Naive thymus-derived CD4-positive, alpha-beta T cell (primary cell): Measurements from ENCODE around the gene APOBEC3G. TPM values are rescaled to one million over a fixed set of nuclear protein-coding genes. Genes with fewer than 3 reads are reported as not detected.
"Not testable (repeated sequence)": the region's sequence is repeated elsewhere in the genome, so short reads cannot be mapped to it uniquely, and the experiment has no call there.

ENCODE experiments used
- ATAC-seq: fragments of 150-1000 bp; cut with Tn5 transposase; 2 replicates; pipeline ENCODE4 v1.10.0; 2021; ENCODE audit warnings: mild to moderate bottlenecking, moderate library complexity
- CTCF ChIA-PET: fragments of 350-600 bp; sonication (Branson Sonifier 250); formaldehyde crosslinking; loops from one replicate; lab custom pipeline; 2021; ENCODE audit warnings: antibody characterized with exemption; lab: Charles Lee
- POLR2A ChIA-PET: fragments of 350-600 bp; sonication (Branson Sonifier 250); formaldehyde crosslinking; loops from one replicate; lab custom pipeline; 2021; ENCODE audit warnings: antibody characterized with exemption, inconsistent platforms; lab: Charles Lee
- DNase-seq, 9 donors: peaks; one replicate each; pipeline versions ENCODE4 v3.0.0 to v3.0.0-alpha.2; 2020 to 2022; ENCODE audit warnings: mixed read lengths in 1 of 9
- H3K27ac ChIP-seq: one replicate; pipeline ENCODE4 v1.7.0; 2013; ENCODE audit warnings: mild to moderate bottlenecking, low read depth, low read length, moderate library complexity
- H3K27me3 ChIP-seq, 2 donors: one replicate each; pipeline ENCODE4 v1.7.0; 2013; ENCODE audit warnings: low read length in 2 of 2, mild to moderate bottlenecking in 2 of 2, moderate library complexity in 2 of 2; ENCODE audit not compliant: control insufficient read depth in 2 of 2, insufficient read depth in 2 of 2
- H3K36me3 ChIP-seq, 3 experiments: 1 replicate in 2 of 3; 2 replicates in 1 of 3; pipeline ENCODE4 v1.7.0; 2013; ENCODE audit warnings: low read length in 3 of 3, mild to moderate bottlenecking in 3 of 3, moderate library complexity in 1 of 3; ENCODE audit not compliant: insufficient read depth in 3 of 3, control insufficient read depth in 2 of 3
- H3K4me1 ChIP-seq, 2 donors: one replicate each; pipeline ENCODE4 v1.7.0; 2013; ENCODE audit warnings: low read length in 2 of 2, mild to moderate bottlenecking in 2 of 2, moderate library complexity in 1 of 2; ENCODE audit not compliant: control insufficient read depth in 2 of 2, insufficient read depth in 2 of 2
- H3K4me3 ChIP-seq: 2 replicates; pipeline ENCODE4 v1.7.0; 2013; ENCODE audit warnings: mild to moderate bottlenecking, low read length
- H3K9me3 ChIP-seq, 3 experiments: 1 replicate in 2 of 3; 2 replicates in 1 of 3; pipeline ENCODE4 v1.7.0; 2013; ENCODE audit warnings: low read length in 3 of 3; ENCODE audit not compliant: control insufficient read depth in 2 of 3
- H3K27ac Mint-ChIP-seq, 9 donors: one replicate each; pipeline ENCODE4 v1.8.0; 2020 to 2022; ENCODE audit warnings: mixed read lengths in 9 of 9, mild to moderate bottlenecking in 8 of 9, moderate library complexity in 5 of 9, inconsistent platforms in 2 of 9
- H3K27me3 Mint-ChIP-seq, 5 donors: one replicate each; pipeline ENCODE4 v1.8.0; 2021 to 2022; ENCODE audit warnings: mixed read lengths in 5 of 5, mild to moderate bottlenecking in 1 of 5
- H3K36me3 Mint-ChIP-seq, 5 donors: one replicate each; pipeline ENCODE4 v1.8.0; 2020 to 2022; ENCODE audit warnings: mixed read lengths in 5 of 5, mild to moderate bottlenecking in 3 of 5, inconsistent platforms in 1 of 5
- H3K4me1 Mint-ChIP-seq, 7 donors: one replicate each; pipeline ENCODE4 v1.8.0; 2020 to 2022; ENCODE audit warnings: mixed read lengths in 7 of 7, mild to moderate bottlenecking in 3 of 7, inconsistent platforms in 1 of 7
- H3K4me3 Mint-ChIP-seq, 10 donors: one replicate each; pipeline ENCODE4 v1.8.0; 2020 to 2022; ENCODE audit warnings: mild to moderate bottlenecking in 10 of 10, mixed read lengths in 10 of 10, moderate library complexity in 6 of 10, inconsistent platforms in 2 of 10
- H3K9me3 Mint-ChIP-seq, 11 donors: one replicate each; pipeline ENCODE4 v1.8.0; 2020 to 2022; ENCODE audit warnings: mixed read lengths in 11 of 11, mild to moderate bottlenecking in 4 of 11, inconsistent platforms in 1 of 11, moderate library complexity in 1 of 11
- intact Hi-C, 2 donors: fragments of 100-400 bp; cut with micrococcal nuclease; formaldehyde crosslinking; loops; one replicate each; pipeline ENCODE4 v1.15.1; 2023
- polyA plus RNA-seq, 2 donors: library from polyadenylated mRNA; unstranded; fragments of 300-500 nt; fragmentation: Illumina TruSeq; gene quantifications; one replicate each; pipeline ENCODE4 v1.2.3, GENCODE V29; 2021
- total RNA-seq, 6 experiments: library from RNA in 5 of 6; stranded (reverse) in 5 of 6; gene quantifications; 1 replicate in 5 of 6; 2 replicates in 1 of 6; pipeline ENCODE4 v1.2.3 and lab custom pipeline; 2021 to 2026

APOBEC3G gene
- total and polyA plus RNA-seq, 7 experiments from 2014 or later, result 18.5 to 93.2 (median 22.9) TPM

- intact Hi-C loops, H3K4me1 Mint-ChIP-seq, H3K9me3 Mint-ChIP-seq, ATAC-seq, H3K4me3 ChIP-seq, H3K4me3 Mint-ChIP-seq, H3K4me1 ChIP-seq, H3K27ac Mint-ChIP-seq, H3K27ac ChIP-seq, H3K27me3 Mint-ChIP-seq, POLR2A ChIA-PET, H3K27me3 ChIP-seq, DNase-seq, H3K36me3 ChIP-seq, H3K9me3 ChIP-seq, CTCF ChIA-PET, H3K36me3 Mint-ChIP-seq: not testable (repeated sequence)
Measured at GRCh38 chr22:39061290-39061689, 15.8 kb upstream of the APOBEC3G start.

GRCh38 chr22:39061951-39062350 lies 15.1 kb upstream of the APOBEC3G start:
- H3K4me3 Mint-ChIP-seq, H3K4me1 Mint-ChIP-seq, H3K36me3 ChIP-seq, H3K27ac Mint-ChIP-seq, H3K9me3 ChIP-seq, H3K27me3 ChIP-seq, H3K4me3 ChIP-seq, H3K9me3 Mint-ChIP-seq, H3K36me3 Mint-ChIP-seq, CTCF ChIA-PET, H3K4me1 ChIP-seq, POLR2A ChIA-PET, intact Hi-C loops, H3K27me3 Mint-ChIP-seq, DNase-seq, H3K27ac ChIP-seq, ATAC-seq: not testable (repeated sequence)

GRCh38 chr22:39063904-39064303 lies 13.2 kb upstream of the APOBEC3G start:
- peak overlapping the region in 1 of 9 donors; percentile 34 for H3K27ac Mint-ChIP-seq
- POLR2A ChIA-PET, H3K4me1 Mint-ChIP-seq, H3K27me3 Mint-ChIP-seq, H3K36me3 ChIP-seq, DNase-seq, H3K4me3 Mint-ChIP-seq, H3K9me3 ChIP-seq, H3K4me1 ChIP-seq, intact Hi-C loops, H3K36me3 Mint-ChIP-seq, H3K27ac ChIP-seq, H3K4me3 ChIP-seq, H3K9me3 Mint-ChIP-seq, CTCF ChIA-PET, H3K27me3 ChIP-seq: not testable (repeated sequence)
- peak; percentile 47 for ATAC-seq

- H3K9me3 Mint-ChIP-seq, H3K36me3 Mint-ChIP-seq, ATAC-seq, H3K27ac Mint-ChIP-seq, H3K27me3 ChIP-seq, H3K9me3 ChIP-seq, POLR2A ChIA-PET, DNase-seq, intact Hi-C loops, H3K27me3 Mint-ChIP-seq, H3K27ac ChIP-seq, H3K4me3 ChIP-seq, H3K36me3 ChIP-seq, H3K4me1 ChIP-seq, H3K4me1 Mint-ChIP-seq, H3K4me3 Mint-ChIP-seq: not testable (repeated sequence)
- CTCF ChIA-PET, result interaction anchor here (0.6 kb wide), 1 partner anchor 56 kb away, joined by 3 read pairs; no protein-coding TSS in a partner anchor
Measured at GRCh38 chr22:39066442-39067276, 10.4 kb upstream of the APOBEC3G start.

DNA sequence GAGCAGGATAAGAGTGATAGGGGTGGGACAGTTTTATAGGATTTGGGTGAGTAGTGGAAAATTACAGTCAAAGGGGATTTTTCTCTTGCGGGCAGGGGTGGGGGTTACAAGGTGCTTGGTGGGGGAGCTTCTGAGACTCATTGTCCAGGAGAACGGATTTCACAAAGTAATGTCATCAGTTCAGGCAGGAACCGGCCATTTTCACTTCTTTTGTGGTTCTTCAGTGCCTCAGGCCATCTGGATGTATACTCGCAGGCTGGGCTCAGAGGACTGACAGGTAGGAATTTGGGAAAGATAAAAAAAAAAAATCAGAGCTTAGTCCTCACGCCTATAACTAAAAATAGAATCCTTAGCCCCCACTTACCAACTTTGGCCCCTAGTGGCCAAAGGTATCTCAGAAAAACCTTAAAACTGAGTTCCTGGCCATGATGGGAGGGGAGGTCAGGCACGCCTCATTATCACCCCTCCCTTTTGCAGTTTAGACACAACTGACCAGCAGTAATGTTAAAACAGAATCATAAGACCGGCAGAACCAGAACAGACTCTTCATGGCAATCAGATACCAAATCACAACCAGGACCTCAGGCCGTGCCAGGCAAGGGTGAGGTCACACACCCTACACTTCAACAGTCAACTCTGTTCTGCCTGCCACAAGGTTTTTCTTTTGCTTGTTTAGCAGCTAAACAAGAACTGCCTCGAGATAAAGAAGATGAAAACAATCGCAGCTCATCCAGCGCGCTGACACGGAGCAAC lies 8.9 kb upstream of the APOBEC3G start:
- H3K4me3 ChIP-seq, result no peak overlapping the region
- H3K27ac ChIP-seq, result no peak overlapping the region
- no peak overlapping the region for H3K4me3 Mint-ChIP-seq
- H3K27me3 Mint-ChIP-seq, result no peaks in the 10 kb centered on the region
- DNase-seq (no peak), ATAC-seq (no peak)
- CTCF ChIA-PET, result no interaction called here
- H3K27me3 ChIP-seq, result no peaks in the 10 kb centered on the region
- H3K4me1 Mint-ChIP-seq, result peaks cover 0 to 5% (median 0%) of the 10 kb centered on the region in 7 donors
- H3K9me3 Mint-ChIP-seq, result no peaks in the 10 kb centered on the region
- H3K36me3 Mint-ChIP-seq, result no peaks in the 10 kb centered on the region
- no peaks in the 10 kb centered on the region for H3K36me3 ChIP-seq
- H3K9me3 ChIP-seq, result no peaks in the 10 kb centered on the region
- POLR2A ChIA-PET, result no interaction called here
- no peak overlapping the region for H3K27ac Mint-ChIP-seq
- intact Hi-C loops, result no loop called here
- H3K4me1 ChIP-seq, result peaks cover 0 to 6% of the 10 kb centered on the region in 2 donors

DNA sequence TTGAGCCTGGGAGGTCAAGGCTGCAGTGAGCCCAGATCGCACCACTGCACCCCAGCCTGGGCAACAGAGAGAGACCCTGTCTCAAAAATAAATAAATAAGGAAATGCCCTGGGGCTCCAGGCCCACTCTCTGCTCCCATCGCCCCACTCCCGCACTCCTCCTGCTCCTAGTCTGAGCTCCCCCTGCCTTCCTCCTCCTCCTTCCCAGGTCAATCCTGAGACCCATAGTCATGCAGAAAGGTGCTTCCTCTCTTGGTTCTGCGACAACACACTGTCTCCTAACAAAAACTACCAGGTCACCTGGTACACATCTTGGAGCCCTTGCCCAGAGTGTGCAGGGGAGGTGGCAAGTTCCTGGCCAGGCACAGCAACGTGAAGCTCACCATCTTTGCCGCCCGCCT lies 6.9 kb upstream of the APOBEC3G start:
- Histone ChIP-seq H3K27me3 (no peaks in the 10 kb centered on the region), H3K4me3 (no peak overlapping the region), H3K4me1 (peaks cover 0 to 6% of the 10 kb centered on the region in 2 donors), H3K36me3 (no peaks in the 10 kb centered on the region), H3K27ac (no peak overlapping the region), H3K9me3 (no peaks in the 10 kb centered on the region)
- Mint-ChIP-seq H3K27me3 (no peaks in the 10 kb centered on the region), H3K27ac (peak overlapping the region in 1 of 9 donors; percentile 1), H3K9me3 (no peaks in the 10 kb centered on the region), H3K4me1 (peaks cover 0 to 8% (median 3%) of the 10 kb centered on the region in 7 donors), H3K4me3 (no peak overlapping the region), H3K36me3 (no peaks in the 10 kb centered on the region)
- POLR2A ChIA-PET, result no interaction called here
- CTCF ChIA-PET, result no interaction called here
- ATAC-seq (no peak), DNase-seq (no peak)
- intact Hi-C loops, result no loop called here
